Activated naive CD8-positive, alpha-beta T cell treated with anti-CD3 and anti-CD28 coated beads, Interleukin-2, amount 50 U/mL, for 16 hours (primary cell): Measurements from ENCODE around the gene TRABD2B.

Experiments
- DNase-seq: peaks from one replicate; pipeline ENCODE4 v3.0.0-alpha.2; 2020; ENCODE audit warnings: low read depth, low spot score

The TRABD2B gene

DNA sequence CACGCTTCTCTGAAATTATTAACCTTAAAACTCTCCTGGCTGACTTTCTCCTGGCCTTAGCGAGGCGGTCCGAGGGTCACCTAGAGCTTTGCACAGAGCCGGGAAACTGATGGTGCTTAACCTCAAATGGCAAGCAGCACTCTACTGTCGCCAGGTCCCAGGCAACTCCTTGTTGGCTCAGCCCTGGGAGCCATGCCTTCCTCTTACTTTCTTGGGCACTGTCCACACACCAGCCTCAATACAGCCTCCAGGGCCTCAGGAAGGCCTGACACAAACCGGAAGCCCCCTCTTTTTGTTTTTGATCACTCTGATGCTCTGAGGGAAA, 3.8 kb downstream of the TRABD2B start:
- DNase-seq, result no peak

DNA sequence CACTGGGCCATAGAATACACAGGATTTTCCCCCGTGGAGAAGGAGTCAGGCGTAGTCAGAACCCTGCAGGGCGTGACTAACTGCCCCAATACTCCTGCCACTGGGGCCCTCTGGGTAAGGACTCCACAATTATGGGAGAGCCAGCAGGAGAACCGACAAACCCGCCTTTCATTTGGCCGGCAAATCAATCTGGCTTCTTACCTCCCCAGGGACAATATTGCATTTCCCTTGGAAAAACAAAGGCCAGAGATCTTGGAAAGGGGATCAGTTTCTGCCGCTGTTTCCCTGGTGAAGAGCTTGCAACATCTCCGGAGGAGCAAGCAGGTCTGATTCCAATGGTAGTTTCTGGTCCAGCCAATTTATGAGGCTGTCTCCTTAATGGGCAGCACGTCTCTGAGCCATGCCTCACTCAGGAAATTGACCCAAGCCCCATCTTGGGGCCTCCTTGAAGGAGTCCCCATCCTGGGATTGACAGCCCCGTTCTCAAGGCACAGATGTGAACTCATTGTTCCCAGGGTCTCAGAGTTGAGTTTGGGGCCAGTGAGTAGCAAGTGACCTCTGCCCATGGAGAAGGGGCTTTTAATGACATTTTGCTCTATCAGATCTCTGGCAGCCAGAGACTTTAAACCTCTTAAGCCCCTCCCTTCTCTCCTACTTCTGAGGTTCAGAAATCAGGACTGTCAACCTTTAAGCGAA, 4.3 kb downstream of the TRABD2B start:
- no peak for DNase-seq

DNA sequence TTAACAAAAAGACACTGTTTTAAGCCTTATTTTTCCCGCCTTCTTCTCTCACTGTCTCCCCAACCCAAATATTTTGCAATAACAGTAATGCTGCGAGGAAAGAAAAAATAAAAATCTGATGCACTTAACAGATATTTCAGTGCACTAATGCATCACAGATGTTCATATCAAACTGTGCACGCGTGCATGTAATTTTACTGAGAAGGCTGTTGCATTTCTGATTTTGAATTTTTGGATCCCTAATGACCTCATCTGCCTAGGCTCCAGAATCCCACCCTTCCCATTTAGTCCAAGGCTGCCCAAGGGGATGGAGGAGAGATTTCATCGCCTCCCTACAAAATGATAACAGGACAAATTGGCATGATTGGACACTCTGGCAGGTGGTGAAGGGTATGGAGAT, 5.5 kb downstream of the TRABD2B start:
- DNase-seq, result no peak

DNA sequence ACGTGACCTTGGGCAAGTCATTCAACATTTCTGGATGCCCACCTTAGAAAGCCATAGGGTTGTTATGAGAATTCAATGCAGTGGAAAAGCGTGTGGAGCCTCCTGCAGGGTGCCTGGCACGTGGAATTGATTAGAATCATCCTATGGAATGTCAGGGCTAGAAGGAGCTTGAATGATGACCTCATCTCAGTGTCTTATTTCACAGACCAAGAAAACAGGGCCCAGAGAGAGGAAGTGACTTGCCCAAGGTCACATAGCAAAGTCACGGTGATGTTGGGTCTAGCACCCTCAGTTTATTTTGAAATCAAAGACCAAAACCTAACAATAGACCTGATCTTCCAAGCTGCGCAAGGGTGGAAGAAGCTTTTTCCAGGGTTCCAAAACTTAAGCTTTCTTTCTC, 6.0 kb downstream of the TRABD2B start:
- no peak for DNase-seq

DNA sequence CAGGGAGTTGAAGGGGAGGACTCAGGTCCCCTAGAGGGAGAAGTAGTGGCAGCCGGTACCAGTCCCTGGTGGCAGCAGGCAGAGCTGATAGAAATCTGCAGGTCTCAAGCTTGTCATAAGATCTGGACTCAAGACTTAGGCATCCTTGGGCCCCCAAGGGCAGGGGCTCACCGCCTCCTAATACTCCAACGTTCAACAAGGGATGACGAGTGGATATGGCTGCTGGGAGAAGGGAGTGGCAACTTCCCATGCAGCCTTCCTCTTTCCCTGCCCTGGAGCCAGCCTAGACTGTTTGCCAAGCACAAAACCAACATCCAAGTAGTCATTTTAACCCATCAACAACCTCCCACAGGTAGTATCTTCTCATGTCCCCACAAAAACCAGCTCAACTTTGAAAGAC, 6.9 kb downstream of the TRABD2B start:
- DNase-seq, result no peak

DNA sequence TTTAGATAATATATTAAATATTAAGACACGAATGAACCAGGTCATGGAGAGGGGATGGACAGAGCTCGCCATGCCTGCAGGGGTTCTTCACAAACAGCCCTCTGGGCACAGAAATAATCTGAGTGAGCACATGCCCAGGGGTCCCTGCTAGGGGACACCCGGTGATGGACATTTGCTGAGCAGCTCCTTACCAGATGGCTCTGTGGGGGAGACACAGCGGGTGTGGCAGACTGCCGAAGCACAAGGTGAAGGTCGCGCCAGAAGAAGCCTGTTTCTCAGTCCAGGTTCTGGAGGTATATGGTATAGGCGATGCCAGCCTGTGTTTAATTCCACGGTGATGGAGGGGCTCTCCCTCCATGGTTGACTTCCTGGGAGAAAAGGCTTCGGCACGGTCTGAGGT, 9.6 kb downstream of the TRABD2B start:
- DNase-seq, result no peak

DNA sequence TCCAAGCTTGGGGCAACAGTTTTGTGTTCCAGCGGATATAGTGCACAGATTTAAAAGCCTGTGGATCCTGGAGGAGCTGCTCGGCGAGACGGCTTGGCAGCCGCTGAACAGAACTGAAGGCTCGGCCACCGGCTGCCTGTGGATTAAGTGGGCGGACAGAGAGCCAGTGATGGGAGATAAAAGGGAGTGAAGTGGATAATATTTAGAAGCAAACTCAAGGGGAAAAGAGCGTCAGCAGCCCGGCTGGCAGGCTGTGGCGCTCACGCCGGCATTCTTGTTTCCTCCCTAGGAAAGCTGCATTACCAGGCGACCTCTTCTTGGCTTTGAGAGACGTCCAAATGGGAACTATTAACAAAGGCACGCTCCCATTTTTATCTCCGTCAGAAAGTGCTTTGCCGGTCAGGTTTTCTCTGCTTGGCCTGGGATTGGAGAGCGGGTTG, 10.4 kb downstream of the TRABD2B start:
- no peak for DNase-seq

DNA sequence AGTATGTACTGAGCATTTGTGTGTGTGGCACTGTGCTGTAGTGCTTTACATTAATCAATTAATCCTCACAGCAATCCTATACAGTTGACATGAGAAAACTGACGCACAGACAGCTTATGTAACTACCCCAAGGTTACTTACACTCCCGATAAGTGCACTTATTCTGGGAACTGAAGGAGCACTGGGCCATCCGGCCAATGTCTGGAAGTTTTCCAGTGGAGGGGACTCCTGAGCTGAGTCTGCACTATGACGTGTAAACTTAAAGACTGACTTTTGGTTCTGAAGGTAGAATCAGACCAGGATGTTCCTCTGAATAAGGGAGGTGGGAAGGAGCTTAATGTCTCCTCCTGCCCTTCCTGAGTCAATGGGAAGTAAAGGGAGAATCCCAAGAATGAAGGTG, 12.2 kb downstream of the TRABD2B start:
- no peak for DNase-seq

DNA sequence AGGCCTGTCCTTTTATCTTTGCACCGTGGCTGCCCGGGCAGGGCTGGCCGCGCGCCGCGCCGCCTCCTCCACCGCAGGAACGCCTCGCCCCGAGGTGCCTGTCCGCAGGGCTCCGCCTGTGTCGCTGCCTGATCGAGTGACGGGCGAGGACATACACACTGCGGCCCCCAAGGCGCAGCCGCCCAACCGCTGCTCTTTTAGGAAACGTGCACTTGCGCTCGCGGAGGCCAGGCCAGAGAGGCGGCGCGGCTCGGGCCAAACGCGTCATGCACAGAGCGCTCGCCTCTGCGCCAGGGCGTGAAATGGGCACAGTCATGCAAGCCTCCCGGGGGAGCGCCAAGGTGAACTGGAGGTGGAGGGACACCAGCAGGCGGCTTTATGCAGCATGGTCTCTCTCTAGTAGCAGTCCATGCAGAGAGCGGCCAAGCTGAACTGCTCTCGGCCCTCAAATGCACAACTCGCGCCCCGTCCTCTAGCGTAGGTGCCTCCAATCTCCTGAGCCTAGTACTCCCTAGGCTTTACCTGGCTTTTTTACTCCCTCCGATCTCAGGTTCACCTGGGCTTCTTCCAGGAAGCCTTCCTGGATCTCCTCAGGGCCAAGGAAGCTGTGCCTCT, 12.9 kb downstream of the TRABD2B start:
- DNase-seq, result no peak

DNA sequence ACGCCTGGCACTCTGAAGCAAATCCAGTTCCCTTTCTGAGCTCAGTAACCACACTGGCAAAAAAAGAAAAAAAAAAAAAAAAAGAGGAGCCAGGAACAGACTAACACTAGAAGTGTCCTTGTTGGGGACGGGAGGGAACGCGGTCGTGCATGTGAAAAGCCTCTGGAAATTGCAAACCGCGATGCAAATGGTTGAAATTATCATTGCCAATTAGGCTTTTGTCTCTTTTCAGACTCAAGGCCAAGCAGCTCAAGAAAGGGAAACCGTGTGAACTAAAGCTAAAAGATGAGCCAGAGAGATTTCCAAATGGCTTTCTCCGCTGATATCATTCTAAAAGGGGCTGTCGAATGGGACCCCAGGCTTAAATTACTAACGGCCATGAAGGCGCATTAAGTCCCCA, 13.5 kb downstream of the TRABD2B start:
- no peak for DNase-seq

DNA sequence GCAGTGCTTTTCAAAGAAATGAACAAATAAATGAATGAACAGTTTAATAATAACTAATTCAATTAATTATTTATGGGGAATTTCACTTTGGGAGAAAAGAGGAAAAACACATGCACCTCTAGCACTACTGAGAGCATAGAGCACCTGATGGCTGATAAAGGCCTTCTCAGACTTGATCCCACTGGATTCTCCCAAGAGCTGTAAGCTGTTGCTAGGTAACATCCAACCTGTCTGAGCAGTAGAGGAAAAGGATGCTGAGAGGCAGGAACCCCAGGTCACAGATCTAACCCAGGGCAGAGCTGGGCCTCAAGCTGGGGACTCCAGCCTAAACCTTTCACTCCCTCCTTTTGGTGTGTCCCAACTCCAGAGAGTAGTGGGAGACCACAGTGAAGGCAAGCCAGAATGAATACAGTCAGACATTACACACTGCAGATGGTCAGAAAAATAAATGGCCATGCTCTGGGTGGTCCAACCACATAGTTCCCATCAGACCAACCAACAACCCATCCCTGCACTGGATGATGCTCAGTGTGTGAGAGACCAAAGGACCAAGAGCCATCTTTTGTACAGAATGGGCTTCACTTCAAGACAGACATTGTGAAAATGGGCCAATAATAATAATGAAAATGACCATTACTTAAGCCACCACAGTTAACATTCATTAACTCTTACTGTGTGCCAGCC, 15.4 kb downstream of the TRABD2B start:
- no peak for DNase-seq

DNA sequence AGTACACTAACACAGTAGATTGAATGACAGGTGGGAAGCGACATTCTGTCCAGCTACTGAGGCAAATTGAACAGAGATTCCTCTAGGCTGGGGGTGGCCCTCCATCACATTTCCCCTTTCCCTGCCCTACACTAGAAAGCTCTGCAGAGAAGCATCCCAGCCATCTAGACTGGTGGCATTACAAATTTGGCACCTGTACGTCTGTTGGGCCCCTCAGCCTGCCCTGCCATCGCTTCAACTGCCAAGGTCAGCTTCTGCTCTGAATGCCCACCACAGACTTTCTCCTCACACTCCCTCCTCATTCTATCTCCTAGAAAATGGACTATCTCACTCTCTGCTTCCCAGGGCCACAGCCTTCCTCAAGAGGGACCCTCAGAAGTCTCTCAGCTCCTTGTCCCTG, 16.7 kb downstream of the TRABD2B start:
- DNase-seq, result no peak

DNA sequence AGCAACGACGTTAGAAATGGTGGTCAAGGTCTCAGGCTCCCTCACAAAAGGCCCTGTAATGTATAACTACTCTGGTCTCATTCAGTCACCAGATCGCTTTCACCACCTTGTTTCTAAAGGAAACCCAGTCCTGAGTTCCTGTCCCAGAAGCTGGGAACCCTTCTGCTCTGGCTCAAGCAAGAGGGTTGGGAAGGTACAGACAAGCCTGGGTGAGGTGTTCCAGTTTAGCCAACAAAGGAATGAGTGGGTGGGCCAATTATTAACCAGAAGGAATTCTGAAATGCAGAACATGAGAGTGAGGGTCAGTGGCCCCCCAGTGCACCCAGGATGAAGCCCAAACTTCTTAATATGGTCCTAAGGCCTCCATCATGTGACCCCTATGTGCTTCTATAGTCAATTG, 17.5 kb downstream of the TRABD2B start:
- no peak for DNase-seq

DNA sequence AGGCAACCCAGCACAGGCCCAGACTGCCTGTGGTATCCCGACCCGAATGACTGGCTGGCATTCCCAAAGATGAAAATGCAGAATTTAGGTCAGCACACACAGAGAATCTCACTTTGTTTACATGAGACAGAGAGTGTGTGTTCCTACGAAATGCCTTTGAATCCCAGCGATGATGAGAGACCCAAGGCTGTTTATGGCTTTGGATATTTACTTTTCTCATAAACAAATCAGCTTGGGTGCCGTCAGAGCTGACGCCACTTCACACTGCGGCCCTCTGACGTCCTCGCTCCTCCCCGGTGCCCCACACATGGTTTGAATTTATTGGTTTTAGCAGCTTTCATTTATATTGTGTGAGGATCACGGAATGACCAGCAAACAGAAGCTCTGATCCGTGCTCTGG, 18.7 kb downstream of the TRABD2B start:
- DNase-seq, result no peak

DNA sequence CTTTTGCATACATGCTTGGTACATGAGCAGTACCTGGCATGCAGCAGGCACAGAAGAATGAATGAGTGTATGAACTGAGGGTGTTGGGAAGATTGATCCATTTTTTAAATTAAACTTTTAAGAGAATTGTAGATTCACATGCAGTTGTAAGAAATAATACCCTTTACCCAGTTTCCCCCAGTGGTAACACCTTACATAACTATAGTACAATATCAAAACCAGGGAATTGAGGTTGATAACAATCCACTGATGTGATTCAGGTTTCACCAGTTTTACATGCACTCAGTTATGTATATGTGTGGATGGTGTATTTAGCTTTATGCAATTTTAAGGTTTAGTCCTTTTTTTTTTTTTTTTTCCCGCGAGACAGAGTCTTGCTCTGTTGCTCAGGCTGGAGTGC, 20.5 kb downstream of the TRABD2B start:
- no peak for DNase-seq

DNA sequence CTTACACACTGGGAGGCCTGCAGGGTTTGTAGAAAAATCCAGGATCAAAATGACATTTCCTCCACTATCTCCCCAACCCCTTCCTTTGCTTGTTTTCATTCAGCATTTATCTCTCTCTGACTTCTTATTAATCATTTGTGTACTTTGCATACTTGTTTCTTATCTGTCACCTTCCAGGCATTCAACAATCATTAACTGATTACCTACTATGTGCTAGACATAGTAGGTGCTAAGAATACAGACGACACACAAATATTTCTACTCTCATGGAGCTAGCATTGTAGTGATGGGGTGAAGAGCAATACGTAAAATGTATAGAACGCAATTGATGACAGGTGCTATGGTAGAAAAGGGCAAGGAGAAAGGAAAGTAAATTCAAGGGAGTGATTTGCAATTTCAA, 20.9 kb downstream of the TRABD2B start:
- no peak for DNase-seq

DNA sequence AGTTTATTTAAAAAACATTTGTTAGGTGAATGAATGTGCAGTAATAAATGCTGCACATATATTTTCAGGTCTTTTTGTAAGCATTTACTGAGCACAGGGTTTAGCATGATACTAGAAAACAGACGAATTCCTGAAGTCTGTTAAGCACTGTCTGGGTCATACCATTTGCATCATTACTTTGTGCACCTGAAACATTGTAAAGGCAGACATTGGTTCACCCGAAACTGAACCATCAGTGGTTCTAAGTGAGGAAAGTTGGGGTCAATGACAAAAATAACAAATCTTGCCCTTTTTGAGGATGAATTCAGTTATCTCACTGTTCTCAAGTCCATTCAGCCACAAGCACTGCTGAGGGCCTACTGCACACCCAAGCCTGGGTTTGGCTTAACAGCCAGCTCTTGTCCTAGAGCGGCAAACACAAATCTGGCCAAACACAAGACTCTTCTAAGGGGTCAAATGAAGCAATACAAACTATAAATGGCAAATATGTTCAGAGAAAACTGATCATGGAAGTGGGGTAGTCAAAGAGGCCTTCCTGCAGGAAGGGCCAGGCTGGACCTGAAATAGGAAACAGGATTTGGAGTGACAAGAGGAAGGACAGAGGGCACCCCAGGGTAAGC, 21.8 kb downstream of the TRABD2B start:
- DNase-seq, result no peak

DNA sequence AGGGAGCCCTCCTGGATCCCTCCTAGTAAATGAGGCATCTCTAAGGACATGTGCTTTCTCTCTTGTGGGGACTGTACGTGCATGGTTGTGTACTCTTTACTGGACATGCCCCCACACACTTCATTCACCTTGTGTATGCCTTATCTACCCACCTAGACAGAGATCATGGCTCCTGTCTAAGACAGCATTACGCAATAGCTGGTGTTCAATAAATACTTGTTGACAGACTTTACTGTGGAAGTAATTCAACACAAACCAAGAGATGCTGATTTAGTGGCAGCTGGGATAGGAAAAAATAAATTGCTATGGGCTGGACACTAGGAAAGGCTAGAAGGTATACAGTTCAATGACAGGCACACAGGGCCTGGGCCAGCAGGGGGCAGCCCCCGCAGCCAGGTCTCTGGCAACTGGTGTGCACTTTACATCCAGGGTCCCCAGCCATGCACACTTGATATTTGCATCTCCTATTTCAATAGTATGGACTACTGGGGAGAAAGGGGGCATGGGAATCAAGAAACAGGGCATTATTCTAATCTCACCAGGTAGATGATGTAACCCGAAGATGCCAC, 24.2 kb downstream of the TRABD2B start:
- DNase-seq, result no peak

DNA sequence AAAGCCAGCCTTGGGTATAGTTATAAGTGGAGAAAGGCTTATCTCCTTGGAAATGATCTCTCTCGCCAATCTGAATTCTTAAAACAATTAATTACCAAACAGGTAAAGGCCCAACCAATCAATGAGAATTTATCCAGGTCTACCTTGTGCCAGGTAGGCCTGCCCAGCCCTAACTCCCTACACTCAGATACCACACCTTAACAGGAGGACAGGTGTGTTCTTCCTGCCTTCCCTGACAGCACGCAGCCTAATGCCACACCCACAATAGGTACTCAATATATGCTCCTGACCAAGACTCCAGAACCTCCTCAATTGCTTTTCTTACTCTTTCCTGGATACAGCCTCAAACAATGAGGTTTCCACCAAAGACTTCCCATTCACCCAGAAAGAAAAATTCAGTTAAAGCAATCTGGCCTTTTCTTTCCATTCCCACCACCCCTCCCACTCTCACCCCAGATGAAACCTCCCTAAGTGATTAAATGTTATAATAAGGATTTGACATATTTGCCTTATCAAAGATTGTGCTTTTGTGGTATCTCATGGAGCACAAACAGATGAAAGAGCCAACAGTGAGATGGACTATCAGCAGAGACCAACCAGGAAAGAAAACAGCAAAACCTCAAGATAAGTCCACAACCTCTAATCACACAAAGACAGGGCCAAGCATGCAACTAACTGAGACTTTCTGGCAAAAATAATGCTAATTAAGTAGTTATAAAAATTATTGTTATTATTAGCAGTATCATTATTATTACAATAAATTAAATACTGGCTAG, 25.6 kb downstream of the TRABD2B start:
- no peak for DNase-seq

DNA sequence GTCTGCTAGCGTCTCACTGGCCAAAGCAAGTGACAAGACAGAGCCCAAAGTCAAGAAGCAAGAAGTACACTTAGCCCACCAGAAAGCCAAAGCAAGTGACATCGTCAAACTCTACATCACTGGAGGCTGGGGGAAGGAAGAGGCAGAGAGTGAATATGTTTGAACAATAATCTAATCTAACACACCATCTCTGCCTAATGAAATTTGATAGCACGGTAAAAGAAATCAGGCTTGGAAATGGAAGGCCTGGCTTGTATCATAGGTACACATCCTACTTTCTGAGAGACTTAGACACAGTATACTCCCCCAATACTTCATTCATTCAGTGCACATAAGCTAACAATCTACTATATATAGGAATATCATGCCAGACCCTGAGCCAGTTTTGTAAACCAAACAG, 26.3 kb downstream of the TRABD2B start:
- no peak for DNase-seq

DNA sequence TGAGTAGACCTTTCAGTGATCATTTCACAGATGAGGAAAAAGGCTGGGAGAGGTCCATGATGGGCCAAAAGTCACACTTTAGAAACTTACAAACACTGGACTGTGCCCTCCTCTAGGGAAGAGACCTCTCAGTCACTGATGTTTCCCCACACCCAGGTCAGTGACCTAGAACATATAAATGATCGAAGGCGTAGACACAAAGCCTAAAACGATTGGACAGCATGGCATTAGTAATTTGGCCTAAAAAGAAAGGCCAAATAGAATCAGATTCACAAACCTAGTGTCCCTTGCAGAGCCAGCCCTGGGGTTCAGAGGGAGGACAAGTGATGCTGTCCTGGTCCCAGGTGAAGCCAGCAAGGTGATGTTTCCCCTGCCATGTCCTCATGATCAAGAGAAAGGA, 27.7 kb downstream of the TRABD2B start:
- DNase-seq, result no peak

DNA sequence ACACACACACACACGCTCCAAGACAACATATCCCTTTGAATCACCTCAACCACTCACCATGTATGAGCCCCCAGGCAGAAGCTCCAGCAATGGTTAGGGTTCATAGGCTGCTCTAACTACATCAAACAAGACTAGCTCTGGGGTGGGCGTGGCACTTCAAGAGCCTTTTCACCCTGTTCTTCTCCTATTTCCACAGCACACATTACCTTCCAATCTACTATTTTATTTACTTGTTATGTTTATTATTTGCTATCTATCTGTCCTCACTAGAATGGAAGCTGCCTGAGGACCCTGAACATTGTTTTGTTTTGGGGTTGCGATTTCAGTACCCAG, 28.7 kb downstream of the TRABD2B start:
- no peak for DNase-seq
